ENCODE data around the gene SHISAL2A.

Gene SHISAL2A

DNA sequence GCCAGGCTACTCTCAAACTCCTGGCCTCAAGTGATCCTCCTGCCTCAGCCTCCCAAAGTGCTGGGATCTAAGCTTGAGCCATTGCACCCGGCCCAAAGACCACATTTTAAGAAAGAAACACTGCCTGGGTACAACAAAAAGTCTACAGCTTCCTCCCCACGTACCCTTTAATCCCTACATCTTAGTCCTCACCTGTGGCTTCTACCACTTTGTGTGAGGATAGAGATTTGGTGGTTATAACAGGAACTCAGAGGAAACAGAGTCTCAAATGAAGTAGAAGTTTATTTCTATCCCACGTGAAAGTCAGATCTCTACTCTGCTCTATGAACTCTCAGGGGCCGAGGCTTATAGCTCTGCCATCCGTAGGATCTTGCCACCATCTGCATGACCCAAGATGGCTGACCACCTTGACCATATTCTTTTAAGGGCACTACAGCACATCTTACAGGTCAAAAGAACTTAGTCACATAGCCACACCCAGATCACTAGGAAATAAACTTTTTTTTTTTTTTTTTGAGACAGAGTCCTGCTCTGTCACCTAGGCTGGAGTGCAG, 17.4 kb upstream of the SHISAL2A start:
- DNase-seq (ENCODE audit: low spot score): no peak

DNA sequence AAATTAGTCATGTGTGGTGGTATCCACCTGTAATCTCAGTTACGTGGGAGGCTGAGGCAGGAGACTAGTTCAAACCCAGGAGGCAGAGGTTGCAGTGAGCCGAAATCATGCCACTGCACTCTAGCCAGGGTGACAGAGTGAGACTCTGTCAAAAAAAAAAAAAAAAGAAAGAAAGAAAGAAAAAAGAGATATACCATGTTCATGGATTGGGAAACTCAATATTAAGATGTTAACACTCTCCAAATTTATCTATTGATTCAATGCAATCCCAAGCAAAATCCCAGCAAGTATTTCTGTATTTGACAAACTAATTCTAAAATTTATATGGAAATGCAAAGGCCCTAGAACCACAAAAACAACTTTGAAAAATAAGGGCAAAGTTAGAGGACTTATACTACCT, 11.0 kb upstream of the SHISAL2A start:
- no peak for DNase-seq (ENCODE audit: low spot score)

DNA sequence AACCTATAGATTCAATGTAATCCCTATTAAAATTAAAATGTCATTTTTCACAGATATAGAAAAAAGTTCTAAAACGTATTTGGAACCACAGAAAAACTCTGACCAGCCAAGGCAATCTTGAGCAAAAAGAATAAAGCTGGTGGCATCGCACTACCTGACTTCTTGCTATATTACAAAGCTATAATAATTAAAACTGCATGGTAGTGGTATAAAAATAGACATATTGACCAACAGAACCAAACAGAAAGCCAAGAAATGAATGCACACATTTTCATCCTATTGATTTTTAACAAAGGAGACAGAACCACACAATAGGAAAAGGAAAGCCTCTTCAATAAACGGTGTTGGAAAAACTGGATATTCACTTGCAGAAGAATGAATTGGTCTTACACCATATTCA, 9.2 kb upstream of the SHISAL2A start:
- no peak for DNase-seq (ENCODE audit: low spot score)

DNA sequence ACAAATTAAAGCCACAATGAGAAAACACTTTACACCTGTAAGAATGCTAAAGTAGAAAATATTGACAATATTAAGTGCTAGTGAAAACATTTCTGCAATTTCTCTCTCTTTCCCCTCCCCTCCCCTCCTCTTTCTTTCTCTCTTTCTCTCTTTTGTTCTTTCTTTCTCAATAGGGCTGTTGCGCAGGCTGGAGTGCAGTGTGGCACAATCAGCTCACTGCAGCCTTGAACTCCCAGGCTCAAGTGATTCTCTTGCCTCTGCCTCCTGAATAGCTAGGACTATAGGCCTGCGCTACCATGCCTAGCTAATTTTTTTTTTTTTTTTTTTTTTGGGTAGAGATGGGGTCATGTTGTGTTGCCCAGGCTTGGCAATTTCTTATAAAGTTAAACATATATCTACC, 5.9 kb upstream of the SHISAL2A start:
- no peak for DNase-seq (ENCODE audit: low spot score)

DNA sequence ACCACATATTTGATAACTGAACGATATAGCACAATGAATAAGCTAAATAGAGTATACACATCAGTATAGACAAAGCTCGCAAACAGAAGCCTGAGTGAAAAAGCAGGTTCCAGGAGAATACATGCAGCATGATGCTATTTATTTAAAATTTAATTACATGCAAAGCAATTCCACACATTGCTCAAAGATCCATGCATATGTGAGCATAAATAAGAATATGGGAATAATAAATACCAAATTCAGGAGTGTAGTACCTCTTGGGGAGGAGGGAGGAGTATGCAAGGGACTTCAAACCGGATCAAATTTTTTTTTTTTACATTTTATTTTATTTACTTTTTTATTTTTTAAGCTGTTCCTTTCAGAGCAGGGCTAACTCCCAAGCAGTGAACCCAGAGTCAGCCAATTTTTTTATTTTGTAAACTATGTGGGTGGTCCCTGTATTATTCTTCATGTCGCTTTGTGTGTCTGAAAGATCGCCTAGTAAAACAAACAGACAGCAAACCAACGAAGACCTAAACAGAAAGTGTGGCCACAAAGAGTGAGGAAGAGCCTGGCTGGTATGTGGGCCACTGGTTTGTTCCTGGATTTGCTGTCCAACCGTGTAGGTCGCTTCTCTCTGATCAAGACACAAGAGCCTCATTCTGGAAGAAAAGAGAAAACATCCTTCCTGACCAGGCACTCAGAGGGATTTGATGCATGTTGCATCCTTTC, 4.2 kb upstream of the SHISAL2A start:
- no peak for DNase-seq (ENCODE audit: low spot score)

DNA sequence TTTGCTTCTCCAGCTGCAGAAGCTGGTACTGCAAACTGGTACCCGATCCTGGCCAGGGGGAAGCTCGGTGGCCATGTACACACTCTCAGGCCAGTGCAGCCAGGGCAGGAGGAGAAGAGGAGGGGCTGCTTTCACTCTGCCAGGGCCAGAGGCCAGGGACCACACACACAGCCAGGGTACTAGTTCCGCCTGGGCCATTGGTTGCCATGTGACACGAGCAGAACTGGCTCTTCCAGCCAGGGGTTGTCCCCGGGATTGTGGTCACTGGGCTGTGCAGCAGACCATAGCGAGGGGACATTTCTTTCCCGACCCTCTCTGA, 3.7 kb upstream of the SHISAL2A start:
- DNase-seq (ENCODE audit: low spot score): peak; percentile 43

DNA sequence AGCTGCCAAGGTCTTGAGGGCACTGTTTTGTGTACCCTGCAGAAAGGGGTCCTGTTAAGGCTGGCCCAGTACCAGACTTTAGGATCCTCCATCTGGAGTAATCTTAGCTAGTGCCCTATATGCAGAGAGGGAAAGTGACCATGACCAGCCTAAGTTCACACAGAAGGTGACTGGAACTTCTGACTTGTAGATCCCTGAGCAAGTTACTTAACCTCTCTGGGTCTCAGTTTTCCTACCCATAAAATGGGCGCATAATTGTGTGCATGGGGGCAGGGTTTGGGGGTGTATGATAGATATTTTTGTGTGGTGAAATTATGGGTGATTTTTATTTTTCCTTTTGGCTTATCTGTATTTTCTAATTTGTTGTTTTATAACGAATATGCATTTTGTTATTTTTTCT, 3.3 kb upstream of the SHISAL2A start:
- no peak for DNase-seq (ENCODE audit: low spot score)

DNA sequence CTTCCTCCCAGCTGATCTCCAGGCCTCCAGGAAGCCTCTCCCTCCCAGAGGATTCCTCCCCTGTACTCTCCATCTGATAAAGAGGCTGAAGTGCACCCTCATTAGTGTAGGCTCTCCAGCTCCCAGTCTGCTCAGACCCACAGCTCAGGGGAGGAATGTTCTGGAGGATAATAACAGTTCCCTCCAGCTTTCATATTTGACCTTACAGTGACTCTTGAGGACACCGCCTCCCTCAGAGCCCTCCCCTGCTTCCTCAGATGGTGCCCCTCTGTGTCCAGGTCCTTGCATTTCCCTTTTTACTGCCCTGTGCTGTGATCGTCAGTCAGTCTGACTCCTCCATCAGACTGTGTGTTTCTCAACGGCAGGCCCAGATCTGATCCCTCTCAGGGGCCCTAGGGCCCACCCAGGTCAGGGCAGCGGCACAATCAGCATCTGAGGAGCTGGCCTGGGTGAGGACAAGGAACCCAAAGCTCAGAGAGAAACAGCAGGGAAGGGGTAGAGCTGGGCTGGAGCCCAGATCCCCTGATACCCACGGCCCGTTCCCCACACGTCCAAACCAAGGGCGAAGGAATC, 1.1 kb upstream of the SHISAL2A start:
- peak; percentile 66 for DNase-seq (ENCODE audit: low spot score)

DNA sequence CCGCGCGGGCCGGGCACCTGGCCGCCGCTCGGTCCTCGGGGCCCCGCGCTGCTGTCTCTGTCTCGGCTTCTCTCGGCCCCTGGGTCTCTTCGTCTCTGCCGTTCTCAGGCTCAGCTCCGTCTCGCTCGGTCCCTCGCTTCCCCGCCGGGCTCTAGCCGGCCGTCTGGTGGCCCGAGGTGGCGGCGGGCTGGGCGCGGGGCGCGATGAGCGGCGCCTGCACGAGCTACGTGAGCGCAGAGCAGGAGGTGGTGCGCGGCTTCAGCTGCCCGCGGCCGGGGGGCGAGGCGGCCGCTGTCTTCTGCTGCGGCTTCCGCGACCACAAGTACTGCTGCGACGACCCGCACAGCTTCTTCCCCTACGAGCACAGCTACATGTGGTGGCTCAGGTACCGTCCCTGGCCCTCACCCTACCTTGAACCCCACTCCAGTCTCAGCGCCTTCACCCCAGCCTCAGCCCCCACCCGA, 355 bp downstream of the SHISAL2A start:
- no peak for DNase-seq (ENCODE audit: low spot score)

DNA sequence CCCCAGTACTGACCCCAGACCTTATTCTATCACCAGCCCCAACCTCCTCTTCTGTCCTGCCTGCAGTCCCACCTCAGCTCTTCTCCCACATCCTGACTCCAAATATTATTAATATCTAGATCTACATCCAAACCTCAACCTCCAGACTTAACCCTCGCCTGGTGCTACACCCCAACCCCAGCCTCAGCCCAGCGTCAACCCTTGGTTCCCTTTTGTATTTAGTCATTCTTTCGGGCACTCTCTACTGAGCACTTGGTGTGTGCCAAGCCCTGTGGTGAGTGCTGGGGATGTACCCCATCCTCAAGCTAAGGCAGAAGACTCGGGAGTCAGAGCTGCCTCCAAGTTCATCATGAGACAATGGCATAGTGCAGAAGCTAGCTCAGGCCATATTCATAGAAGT, 1.1 kb downstream of the SHISAL2A start:
- DNase-seq (ENCODE audit: low spot score): no peak

DNA sequence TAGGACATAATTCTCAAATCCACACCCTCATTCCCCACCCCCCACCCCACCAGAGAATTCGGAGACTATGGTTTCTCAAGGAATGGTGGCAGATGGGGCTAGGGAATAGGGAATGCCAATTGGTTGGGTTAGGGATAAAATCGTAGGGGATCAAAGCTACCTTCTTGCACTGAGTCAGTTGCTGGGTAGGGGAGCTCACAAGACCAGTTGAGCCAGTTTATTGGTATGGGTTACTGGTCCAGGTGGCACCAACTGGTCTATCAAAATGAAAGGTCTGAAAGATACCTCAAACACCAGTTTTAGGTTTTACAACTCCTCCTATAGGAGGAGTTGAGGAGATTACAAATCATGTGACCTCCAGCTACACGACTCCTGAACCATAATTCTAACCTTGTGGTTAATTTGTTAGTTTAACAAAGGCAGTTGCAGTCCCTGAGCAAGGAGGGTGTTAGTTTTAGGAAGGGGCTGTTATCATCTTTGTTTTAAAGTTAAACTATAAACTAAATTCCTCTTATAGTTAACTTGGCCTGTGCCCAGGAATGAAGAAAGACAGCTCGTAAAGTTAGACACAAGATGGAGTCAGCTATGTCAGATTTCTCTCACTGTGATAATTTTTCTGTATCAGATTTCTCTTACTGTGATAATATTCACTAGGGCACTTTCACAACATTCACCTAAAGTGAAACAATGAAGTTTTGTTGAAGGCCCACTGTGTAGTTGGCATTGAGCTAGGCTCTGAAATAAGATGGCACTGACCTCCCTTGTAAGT, 2.5 kb downstream of the SHISAL2A start:
- no peak for DNase-seq (ENCODE audit: low spot score)

DNA sequence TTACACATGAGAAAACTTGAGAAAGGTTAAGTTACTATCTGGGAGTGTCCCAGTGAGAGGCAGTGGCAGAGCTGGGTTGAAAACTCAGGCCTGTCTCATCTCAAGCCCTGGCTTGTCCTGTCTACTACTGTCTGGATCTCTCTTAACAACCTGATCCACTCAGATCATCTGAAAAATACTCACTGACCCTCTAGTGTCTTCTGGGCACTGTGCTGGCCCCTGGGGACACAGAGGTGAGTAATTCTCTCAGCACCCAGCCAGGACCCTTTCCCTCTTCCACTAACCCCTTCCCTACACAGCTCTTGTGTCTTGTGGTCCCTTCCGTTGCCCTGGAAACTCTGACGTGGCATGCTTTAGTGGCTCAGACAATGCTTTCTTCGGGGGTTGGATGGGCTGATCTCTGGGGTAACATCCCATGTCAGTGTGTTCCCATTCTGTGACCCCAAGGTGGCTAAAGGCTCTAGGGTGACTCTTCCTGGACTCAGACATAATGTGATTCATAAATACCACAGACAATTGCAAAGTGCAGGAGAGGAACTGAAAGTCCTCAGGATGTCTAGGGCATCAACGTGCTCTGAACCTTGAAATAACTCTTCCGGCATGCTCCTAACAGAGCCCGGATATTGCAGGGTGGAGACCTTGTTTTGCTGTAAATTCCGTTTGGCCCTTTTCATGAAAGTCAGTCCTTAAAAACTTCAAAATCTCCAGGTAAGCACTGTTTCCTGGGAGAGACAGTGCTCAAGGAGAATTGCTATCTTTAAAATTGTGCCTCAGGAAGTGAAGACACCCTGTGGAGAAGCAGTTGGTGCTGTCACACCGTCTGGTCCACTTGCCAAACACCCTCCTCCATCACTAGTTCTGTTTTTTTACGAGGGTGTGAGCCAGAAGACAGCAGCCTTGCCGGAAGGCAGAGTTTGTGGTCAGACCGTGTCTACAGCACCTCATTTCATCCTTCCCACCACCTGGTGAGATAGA, 4.0 kb downstream of the SHISAL2A start:
- no peak for DNase-seq (ENCODE audit: low spot score)

DNA sequence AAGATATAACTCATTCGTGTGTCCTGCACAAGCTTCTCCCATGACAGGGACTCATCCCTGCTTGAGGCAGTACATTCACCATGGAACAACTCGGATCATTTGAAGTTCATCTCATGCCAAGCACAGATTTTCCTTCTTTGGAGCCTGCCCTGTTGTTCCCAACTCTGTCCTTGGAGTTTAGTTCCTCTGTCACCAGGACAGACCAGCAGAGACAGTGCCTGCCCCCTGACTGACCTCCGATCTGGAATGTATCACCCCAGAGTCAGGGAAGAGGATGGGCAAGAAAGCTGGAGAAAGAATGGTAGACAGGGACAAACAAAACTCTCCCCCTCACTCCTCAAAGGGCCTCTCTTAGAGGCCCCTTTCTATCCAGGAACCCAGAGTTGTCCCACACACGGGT, 5.0 kb downstream of the SHISAL2A start:
- DNase-seq (ENCODE audit: low spot score): no peak

DNA sequence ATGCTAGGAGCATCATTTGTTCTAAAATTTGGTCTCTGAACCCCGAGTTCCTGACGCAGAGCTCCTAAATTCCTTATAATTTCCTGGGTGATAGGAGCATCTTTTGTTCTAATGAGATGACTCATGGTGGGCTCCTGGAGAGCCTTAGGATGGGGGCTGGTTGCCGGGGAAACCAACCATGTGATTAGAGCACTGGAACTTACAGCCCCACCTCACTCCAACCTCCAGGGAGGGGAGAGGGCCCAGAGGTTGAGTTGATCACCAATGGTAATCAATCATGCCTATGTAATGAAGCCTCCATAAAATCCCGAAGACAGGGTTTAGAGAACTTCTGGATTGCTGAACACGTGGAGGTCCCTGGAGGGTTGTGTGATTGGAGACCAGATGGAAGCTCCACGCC, 7.7 kb downstream of the SHISAL2A start:
- DNase-seq (ENCODE audit: low spot score): no peak

DNA sequence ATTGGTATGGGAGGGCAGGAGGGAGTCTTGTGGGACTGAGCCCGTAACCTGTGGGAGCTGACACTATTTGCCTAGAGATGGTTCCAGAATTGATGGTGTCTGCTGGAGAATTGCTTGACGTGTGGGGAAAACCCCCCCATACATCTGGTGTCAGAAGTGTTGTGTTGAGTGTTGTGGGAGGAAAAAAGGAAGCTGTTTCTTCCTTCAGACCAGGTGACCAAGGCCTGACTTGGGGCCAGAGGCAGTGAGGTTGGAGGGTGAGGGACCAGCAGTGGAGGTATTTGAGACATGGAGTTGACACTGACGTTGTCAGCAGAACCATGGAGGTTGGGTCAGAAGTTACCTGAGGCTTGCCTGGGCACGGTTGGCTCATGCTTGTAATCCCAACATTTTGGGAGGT, 8.3 kb downstream of the SHISAL2A start:
- DNase-seq (ENCODE audit: low spot score): no peak

DNA sequence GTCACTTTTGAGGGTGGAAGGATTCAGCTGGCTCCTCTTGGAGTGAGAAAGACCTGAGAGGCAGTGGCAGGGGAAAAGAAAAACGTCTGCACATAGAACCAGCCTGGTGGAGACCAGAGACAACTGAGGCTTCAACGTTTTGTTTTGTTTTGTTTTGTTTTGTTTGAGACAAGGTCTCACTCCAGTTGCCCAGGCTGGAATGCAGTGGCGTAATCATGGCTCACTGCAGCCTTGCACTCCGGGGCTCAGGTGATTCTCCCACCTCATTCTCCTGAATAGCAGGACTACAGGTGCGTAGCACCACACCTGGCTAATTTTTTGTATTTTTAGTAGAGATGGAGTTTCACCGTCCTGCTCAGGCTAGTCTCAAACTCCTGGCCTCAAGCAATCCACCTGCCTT, 12.3 kb downstream of the SHISAL2A start:
- no peak for DNase-seq (ENCODE audit: low spot score)

DNA sequence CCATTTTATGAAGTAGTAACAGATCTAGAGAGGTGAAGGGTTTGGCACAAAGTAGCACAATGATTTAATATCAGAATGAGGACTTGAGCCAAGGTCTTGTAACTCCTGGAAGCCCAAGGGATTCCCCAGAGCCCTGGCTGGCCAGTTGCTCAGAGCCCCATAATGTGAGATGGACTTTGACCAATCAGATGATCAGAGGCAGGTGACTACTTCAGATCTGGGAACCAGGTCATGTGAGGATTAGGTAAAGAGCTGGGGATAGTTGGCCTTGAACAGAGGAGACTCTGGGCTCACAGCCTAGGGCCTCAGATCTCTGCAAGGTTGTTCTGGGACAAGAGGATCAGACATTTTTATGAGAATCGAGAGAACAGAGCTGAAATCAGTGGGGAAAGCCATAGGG, 18.9 kb downstream of the SHISAL2A start:
- DNase-seq (ENCODE audit: low spot score): no peak

DNA sequence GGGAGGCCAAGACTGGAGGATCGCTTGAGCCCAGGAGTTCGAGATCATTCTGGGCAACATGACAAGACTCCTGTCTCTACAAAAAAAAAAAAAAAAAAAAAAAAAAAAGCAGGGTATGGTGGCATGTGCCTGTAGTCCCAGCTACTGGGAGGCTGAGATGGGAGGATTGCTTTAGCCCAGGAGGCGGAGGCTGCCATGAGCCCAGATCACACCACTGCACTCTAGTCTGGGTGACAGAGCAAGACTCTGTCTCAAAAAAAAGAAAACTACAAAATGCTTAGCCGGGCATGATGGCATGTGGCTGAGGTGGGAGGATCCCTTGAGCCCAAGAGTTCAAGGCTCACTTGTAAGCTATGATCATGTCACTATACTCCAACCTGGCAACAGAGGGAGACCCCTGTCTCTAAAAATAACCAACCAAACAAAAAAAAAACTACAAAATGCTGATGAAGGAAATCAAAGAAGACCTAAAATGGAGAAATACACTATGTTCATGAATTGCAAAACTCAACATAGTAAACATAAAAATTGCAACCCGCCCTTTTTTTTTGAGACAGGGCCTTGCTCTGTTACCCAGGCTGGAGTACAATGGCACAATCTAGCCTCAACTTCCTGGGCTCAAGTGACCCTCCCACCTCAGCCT, 20.4 kb downstream of the SHISAL2A start:
- DNase-seq (ENCODE audit: low spot score): no peak

DNA sequence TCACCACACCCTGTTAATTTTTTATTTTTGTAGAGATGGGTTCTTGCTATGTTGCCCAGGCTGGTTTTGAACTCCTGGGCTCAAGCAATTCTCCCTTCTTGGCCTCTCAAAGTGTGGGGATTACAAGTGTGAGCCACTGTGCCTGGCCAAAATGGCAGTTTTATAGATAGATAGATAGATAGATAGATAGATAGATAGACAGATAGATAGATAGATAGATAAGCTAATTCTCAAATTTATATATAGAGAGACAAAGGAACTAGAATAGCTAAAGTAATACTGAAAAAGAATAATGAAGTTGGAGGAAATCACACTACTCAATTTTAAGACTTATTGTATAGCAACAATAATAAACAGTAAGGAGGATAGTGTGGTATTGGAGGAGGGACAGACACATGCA, 21.1 kb downstream of the SHISAL2A start:
- DNase-seq (ENCODE audit: low spot score): no peak

DNA sequence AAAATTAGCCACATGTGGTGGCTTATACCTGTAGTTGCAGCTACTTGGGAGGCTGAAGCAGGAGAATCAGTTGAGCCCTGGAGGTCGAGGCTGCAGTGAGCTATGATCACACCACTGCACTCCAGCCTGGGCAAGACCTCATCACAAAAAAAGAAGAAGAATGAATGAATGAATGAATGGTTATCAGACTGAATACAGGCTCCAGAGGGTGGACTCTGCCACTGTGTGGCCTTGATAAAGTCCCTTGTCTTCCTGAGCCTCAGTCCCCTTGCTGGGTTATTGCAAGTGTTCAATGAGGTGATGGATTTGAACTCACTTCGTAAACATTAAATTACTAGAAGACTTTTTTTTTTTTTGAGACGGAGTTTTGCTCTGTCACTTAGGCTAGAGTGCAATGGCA, 24.7 kb downstream of the SHISAL2A start:
- DNase-seq (ENCODE audit: low spot score): no peak

DNA sequence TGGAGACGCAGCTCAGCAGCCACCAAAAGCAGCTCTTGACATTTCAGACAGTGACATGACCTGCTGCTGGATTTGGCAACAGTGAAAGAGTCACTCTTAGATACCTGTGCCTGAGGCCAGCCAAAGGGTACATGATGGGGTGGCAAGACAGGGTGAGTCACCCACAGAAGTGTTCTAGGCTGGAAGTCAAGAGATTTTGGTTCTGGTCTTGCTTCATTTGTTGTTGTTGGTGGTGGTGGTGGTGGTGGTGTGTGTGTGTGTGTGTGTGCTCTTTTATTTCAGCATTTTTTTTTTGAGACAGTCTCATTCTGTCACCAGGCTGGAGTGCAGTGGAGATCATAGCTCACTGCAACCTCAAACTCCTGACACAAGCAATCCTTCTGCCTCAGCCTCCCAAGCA, 25.8 kb downstream of the SHISAL2A start:
- no peak for DNase-seq (ENCODE audit: low spot score)

Measured in SK-N-DZ (cell line).